GM21360 (cell line): ENCODE results near the gene FGF1.

Source experiments
- ATAC-seq: cut with Tn5 transposase; IDR thresholded peaks from one replicate; pipeline ENCODE4 v1.9.1; 2021; ENCODE audit warnings: mild to moderate bottlenecking, moderate library complexity; ENCODE audit not compliant: unreplicated experiment

FGF1 gene

DNA sequence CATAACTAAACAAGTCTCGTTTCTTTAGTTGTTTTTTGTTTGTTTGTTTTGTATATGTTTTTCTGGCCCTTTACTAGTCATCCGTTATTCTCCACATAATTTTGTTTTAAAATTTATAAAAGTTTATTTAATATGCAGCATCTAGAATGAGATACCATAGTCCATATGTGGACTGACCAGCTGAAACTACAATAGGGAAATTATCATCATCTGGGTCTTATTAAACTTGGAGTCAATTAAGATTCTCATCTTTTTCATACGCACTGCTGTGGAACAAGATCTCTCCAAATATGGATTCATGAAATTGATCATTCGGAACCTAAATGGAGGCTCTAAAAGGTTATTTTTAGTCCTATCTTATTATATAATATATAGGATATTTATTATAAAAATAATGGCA, 99.3 kb downstream of the FGF1 start:
- ATAC-seq, result no peak

GRCh38 chr5:142585451-142585850, 100.4 kb downstream of the FGF1 start:
- no peak for ATAC-seq

- ATAC-seq, result no peak
Measured at GRCh38 chr5:142584891-142585290, 101.0 kb downstream of the FGF1 start.

- ATAC-seq, result no peak
Measured at GRCh38 chr5:142578161-142578830, 107.6 kb downstream of the FGF1 start.

DNA sequence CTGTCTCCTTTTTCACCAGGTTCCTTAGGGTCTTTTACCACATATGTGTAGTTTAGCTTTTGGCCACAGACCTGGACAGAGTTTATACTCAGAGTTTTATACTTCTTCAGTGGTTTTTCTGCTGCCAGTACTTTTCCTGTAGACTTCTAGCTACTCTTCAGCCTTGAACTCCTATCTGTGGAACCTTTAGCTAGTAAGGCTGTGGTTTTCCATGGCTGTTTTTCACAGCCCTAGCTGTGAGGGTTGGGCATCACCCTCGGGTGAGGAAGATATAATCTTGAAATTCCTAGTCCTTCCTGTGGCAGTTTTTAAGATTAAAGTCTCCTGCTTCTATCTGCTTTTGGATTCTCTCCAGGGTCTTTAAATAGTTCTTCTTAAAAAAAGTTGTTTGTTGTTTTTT, 109.1 kb downstream of the FGF1 start:
- ATAC-seq, result no peak

- no peak for ATAC-seq
Measured at GRCh38 chr5:142576303-142576702, 109.6 kb downstream of the FGF1 start.

DNA sequence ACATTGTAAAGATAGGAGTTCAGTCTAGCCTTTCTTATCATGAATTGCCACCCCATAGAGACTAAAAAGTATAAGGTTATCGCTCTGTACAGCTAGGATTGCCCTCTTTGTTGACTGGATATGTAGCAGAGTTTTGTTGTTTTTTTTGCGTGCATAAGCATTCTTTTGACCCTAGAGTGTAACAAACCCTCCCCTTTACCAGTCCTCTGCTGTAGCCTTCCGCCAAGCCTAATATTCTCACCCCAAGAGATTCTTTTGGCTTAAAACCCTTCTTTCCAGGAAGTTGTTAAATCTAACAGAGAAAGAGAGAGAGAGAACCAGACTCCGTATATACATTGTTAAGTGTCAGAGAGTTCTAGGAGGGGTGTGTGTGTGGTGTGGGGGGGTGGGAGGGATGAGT, 113.9 kb downstream of the FGF1 start:
- no peak for ATAC-seq

DNA sequence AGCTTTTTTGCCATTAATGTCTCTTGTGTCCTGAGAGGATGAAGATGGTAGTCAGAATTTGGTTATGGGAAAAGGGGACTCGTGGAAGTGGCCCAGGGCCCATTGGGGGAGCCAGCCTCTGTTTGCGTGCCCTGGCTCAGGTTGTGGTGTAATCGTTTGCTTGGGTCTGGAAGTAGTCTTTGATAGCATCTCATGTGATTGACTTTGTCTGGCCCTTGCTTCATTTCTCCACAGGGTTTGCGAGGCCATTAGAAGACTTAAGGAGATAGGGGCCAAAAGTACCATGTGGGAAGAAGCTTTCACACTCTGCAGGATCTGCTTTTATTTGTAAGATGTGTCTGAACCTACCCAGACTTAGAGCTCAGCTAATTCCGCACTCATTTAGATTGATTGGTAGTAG, 114.5 kb downstream of the FGF1 start:
- no peak for ATAC-seq

- no peak for ATAC-seq
Measured at GRCh38 chr5:142569905-142570304, 116.0 kb downstream of the FGF1 start.

- no peak for ATAC-seq
Measured at GRCh38 chr5:142568996-142569335, 116.9 kb downstream of the FGF1 start.

GRCh38 chr5:142568283-142568995, 117.5 kb downstream of the FGF1 start:
- ATAC-seq, result no peak

- no peak for ATAC-seq
Measured at GRCh38 chr5:142561486-142562097, 124.3 kb downstream of the FGF1 start.

DNA sequence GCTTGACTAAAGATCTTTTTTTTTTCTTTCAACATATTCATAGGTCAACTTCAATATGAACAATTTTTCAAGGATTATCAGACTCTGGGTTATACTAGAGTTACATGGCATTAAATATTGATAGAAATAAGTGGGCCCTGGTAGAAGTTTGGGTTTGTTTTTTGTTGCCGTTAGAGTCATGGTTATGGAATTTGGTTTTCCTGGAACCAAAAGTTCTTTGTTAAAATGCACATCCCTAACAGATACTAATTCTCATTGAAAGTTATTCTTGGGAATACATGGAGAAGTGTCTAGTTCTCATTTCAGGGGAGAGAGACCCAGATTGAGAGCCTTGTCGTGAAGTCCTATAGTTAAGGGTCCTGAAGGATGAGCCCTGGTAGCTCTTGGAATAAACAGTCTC, 124.9 kb downstream of the FGF1 start:
- no peak for ATAC-seq

DNA sequence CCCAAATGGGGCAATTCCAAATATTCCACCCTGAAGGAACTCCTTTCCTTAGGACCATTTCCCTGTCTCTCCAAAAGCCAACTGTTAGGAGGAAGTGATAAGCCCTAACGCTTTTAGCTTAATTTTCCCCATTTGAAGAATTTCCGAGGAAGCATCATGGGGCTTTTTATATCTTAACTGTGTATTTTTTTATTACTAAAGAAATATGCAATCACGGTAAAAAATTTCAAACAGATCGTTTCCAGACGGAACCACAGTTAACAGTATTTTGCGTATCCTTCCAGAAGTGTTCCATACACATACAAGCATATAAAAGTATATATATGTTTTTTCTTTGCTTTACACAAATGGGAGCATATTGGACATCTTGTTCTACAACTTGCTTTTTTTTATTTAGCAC, 133.8 kb downstream of the FGF1 start:
- no peak for ATAC-seq

GRCh38 chr5:142551338-142552067, 134.4 kb downstream of the FGF1 start:
- ATAC-seq, result no peak

DNA sequence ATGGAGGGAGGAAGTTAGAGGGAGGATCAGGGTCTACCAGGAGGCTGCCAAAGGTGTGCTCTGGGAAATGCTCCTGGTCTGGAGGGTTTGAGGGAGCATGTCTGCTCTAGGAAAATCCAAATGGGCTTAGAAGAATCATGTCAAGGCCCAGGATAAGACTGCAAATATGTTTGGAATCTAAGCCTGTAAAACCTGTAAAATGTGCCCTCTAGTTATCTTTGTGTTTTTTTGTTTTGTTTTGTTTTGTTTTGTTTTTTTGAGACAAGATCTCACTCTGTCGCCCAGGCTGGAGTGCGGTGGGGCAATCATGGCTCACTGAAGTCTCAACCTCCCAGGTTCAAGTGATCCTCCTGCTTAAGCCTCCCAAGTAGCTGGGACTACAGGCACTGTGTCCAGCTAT, 135.4 kb downstream of the FGF1 start:
- no peak for ATAC-seq

GRCh38 chr5:142549834-142550233, 136.1 kb downstream of the FGF1 start:
- no peak for ATAC-seq

GRCh38 chr5:142548739-142549275, 137.1 kb downstream of the FGF1 start:
- ATAC-seq, result peak; percentile 75

- no peak for ATAC-seq
Measured at GRCh38 chr5:142547445-142548380, 138.2 kb downstream of the FGF1 start.

DNA sequence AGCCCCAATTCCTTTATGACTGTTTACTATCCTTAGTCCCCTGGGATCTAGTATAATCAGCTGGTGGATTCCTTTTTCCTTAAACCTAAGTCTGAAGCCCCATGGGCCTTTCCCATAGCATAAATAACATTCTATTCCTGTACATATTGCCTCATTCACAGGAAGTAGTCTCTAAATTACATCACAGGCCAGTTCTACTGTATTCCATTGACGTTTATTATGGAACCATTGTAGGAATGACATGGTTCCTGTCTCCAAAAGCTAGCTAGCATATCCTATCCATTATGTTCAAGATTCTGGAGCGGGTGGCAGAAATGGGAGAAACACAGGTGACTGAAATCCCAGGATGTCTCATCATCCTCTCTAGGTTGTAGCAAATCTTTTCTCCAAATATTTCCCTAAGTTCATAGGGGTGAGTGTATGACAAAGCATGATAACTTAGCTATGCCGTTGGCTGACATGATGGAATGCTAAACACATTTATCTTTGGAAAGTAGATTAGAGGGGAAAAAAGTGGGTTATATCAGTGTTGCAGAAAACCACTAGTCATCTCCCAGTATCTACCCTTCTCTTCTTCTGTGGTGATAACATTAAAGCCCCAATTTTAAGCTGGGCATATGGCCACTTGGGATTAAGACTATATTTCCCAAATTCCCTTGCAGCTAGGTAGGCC, 140.1 kb downstream of the FGF1 start:
- ATAC-seq, result no peak
